Measurements from ENCODE around the gene MAP3K5.

- TF ChIP-seq, protein P1, sequence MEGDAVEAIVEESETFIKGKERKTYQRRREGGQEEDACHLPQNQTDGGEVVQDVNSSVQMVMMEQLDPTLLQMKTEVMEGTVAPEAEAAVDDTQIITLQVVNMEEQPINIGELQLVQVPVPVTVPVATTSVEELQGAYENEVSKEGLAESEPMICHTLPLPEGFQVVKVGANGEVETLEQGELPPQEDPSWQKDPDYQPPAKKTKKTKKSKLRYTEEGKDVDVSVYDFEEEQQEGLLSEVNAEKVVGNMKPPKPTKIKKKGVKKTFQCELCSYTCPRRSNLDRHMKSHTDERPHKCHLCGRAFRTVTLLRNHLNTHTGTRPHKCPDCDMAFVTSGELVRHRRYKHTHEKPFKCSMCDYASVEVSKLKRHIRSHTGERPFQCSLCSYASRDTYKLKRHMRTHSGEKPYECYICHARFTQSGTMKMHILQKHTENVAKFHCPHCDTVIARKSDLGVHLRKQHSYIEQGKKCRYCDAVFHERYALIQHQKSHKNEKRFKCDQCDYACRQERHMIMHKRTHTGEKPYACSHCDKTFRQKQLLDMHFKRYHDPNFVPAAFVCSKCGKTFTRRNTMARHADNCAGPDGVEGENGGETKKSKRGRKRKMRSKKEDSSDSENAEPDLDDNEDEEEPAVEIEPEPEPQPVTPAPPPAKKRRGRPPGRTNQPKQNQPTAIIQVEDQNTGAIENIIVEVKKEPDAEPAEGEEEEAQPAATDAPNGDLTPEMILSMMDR (IDR thresholded peaks at IDR 0.05; ENCODE audit: extremely low read depth in 1 of 2, insufficient read depth in 1 of 2, low read depth in 1 of 2, low read length in 2 of 2) = no peak
- TF ChIP-seq MYC (IDR thresholded peaks at IDR 0.05; ENCODE audit: low read depth, low read length) (no peak), POLR2A (IDR thresholded peaks at IDR 0.05; ENCODE audit: low read depth, low read length) (no peak), EZH2 (IDR thresholded peaks at IDR 0.05; ENCODE audit: borderline replicate concordance, low read depth, low read length, severe bottlenecking) (no peak), POLR2AphosphoS5 (IDR thresholded peaks at IDR 0.05; ENCODE audit: insufficient read depth, low read depth, low read length) (no peak), JUN (IDR thresholded peaks at IDR 0.05; ENCODE audit: borderline replicate concordance, insufficient read depth, insufficient read length, low read depth) (no peak), GATA2 (IDR thresholded peaks at IDR 0.05; ENCODE audit: insufficient read depth, insufficient read length, low read depth, low read length) (no peak)
Observed at GRCh38 chr6:136728033-136728939, 64.0 kb downstream of the MAP3K5 start.

All from endothelial cell of umbilical vein (primary cell).